HG03135 (cell line): ENCODE measurements around the gene GRID1.

Experiments used
- ATAC-seq: cut with Tn5 transposase; IDR thresholded peaks from one replicate; pipeline ENCODE4 v1.9.1; 2021; ENCODE audit warnings: mild to moderate bottlenecking, moderate library complexity; ENCODE audit not compliant: unreplicated experiment

GRID1 gene

DNA sequence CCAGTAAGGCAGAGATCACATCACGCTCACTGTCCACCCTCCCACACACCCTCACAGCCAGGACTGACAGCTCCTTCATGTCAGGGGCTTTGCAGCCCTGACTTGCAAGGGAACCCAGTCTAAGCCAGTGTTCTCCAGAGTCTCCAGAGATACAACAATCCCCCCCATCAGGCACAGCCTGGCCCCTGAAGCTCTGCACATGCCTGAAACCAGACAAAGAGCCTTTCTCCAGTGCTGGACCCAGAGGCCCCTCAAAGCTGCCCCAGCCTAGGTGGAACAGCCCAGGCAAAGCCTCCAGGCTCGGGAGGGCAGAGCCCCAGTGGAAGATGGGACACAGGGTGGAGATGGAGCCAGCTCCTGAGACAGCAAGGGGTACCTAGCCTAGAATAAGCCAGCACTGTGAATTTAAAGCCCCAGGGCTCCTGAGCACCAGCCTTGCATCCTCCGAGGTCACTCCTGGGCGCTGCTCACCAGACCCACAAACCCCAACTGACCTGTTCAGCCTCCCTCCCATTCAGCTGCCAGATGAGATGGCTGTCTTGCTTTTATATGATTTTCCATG lies 50.2 kb downstream of the GRID1 start:
- ATAC-seq, result no peak

DNA sequence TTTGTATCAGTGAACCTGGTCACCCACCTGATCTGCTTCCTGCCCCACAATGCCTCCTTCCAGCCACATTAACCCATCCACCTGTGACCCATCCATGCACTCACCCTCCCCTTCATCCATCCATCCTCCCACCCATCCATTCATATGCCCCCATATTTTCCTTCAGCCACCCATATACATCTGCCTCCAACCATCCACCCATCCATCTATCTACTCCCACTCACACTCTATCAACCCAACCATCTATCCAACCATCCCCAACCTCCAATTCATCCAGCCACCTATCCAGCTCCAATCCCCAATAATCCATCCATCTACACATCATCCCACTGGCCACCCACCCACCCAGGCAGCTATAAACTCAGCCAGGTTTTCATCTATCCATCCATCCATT lies 51.0 kb downstream of the GRID1 start:
- ATAC-seq, result no peak

DNA sequence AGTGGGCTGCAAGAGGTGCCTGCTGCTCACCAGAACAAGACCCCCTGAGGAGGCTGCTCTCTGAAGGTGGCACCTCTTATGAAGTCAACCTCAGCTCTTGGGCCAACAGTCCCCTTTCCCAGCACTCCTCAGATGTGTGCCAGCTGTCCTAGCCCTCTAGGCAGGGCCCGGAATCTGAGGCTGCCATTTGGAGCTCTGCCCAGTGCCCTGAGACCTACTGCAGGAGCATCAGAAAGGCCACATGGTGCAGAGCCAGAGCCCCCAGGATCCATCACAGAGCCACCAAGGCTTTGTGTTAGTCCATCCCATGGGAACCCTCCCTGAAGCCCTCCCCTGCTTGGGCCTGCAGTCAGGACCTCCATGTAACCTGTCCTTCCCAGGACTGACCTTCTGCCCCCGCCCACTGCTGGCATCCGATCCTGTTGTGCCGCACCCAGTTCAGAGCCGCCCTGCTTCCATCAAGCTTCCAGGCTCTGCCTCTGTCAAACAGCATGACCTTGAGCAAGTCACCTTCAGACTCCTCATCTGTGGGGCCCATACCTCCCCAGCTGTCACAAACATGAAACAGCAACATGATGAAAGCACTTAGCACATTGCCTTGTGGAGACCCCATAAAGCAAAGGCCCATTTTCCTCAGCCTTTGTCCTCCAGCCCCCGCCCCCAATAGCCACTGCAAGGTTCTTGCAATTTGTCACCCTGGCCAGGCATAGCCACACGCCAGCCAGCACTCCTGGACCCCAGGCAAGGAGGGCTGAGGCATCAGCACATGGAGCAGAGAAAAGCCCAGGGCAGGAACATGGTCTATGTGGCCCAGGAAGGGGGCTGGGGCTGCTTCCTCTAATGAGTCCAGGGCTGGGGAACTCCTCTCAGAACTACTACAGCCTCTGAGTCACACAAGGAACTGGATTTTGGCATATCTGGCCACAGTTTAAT lies 51.7 kb downstream of the GRID1 start:
- ATAC-seq, result no peak

- no peak for ATAC-seq
Measured at GRCh38 chr10:86313621-86314041, 53.0 kb downstream of the GRID1 start.

DNA sequence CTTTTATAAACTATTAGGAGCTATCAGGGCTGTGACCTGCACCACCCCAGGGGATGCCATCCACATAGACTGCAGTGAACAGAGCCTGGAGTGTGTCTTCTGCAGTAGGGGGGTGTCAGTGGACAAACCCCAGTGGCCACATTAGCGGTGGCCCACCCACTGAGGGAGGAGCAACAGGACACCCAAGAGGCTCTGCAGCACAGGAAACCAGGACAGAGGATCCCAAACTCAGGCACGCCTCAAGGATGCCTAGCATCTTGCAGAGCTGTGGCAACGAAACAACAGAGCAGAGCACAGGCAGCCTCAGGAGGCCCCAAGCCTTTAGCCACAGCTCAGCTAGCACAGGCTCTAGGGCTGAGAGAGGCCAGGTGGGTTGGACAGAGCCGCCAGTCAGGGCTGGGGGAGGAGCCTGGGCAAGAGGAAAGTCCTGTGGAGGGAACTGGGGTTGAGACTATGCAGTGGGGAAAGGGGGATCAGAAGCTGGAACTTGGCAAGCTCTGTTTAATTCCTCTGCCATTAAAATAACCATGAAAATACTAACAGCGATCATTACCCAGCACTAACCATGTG lies 53.8 kb downstream of the GRID1 start:
- ATAC-seq, result no peak

- ATAC-seq, result no peak
Measured at GRCh38 chr10:86311906-86312305, 54.7 kb downstream of the GRID1 start.

DNA sequence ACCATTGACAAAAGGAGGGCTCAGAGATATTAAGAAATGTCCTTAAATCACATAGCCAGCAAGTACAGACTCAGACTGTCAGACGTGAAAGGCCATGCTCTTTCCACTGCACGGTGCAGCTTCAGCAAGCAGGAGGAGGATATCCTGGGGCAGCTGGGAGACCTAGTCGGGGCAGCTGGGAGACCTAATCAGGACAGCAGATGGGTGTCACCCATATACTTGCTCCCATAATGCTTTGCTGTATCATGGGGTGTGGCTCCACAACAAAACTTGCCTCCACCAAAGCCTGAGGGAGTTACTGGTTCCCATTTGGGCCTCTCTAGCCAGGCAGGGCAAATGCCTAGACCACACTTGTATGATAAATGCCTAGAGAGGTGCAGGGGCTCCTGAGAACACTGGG lies 55.4 kb downstream of the GRID1 start:
- ATAC-seq, result no peak

GRCh38 chr10:86310702-86311101 lies 55.9 kb downstream of the GRID1 start:
- no peak for ATAC-seq

GRCh38 chr10:86310291-86310690 lies 56.3 kb downstream of the GRID1 start:
- ATAC-seq, result no peak

DNA sequence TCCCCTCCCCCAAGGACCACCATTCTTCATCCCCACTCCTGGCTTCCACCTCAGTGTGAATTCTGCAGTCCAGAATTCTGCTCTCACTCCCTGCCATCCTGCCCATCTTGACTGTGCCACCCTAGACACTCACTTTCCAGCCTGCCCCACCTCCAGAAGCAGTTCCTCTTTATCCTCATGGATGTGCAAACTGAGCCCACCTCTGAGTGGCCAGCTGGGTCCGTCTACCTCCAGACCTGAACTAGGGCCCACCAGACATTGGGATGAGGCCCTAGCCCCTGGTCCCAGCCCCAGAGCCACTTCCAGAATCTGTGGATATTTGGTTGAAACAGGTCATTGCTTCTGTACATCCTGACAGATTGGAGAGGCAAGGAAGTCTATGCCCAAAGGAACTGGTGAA lies 58.5 kb downstream of the GRID1 start:
- ATAC-seq, result no peak

- no peak for ATAC-seq
Measured at GRCh38 chr10:86306628-86307278, 59.8 kb downstream of the GRID1 start.

GRCh38 chr10:86305521-86305920 lies 61.1 kb downstream of the GRID1 start:
- ATAC-seq, result no peak

- no peak for ATAC-seq
Measured at GRCh38 chr10:86304436-86304835, 62.2 kb downstream of the GRID1 start.

- ATAC-seq, result no peak
Measured at GRCh38 chr10:86303626-86304025, 63.0 kb downstream of the GRID1 start.

DNA sequence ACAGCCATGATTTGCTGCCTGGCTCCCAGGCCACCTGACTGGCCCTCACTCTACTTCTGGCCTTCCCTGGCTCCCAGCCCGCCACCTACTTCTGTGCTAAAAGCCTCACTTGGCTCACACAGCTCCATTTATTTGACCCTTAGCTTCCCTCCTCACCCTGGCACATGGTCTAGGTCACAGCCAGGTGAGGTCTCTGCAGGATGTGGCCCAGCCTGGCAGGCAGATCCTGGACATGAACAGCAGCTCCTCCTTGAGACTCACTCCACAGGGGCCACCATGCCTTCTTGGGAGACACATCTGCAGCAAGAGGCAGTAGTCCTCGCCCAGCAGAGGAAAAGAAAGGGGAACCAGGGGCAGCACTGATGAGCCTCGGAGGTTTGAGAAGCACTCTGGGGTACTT lies 64.6 kb downstream of the GRID1 start:
- ATAC-seq, result no peak

DNA sequence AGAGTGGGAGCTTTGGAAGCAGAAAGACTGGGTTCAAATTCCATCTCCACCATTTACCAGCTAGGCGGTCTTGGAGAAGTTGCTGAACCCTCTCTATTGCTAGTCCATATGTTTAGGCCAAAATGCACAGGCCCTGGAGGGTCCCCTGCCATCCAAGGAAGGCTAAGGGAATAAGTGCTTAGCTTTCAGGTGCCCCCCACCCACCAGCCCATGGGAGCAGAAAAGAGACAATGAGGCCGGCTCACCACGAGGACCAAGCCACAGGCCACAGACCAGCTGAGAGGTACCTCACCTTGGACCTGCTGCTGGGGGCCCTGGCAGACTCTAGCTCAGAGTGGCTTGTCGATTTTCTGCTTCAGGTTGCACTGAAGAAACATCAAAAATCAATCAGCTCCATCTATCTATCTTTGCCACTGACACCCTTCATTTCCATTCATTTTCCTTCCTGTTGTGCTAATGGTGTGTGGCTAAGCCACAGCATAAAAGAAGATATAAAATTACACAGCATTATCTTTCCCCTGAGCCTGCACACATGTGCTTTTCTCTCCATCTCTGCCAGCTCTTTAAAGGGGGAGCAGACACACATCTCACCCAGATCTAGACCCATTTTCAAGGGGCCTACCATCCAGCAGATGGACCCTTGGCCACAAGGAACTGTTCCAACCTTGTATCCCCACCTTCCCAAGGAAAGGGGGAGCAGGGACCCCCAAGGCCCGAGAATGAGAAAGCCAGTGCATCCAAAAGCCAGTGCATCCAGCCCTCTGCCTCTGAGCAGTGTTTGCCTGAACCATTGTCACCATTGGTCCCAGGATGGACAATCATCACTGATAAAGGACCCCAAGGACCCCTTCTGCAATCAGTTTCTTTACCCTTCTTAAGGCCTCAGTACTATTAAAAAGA lies 65.4 kb downstream of the GRID1 start:
- no peak for ATAC-seq

- no peak for ATAC-seq
Measured at GRCh38 chr10:86300399-86300925, 66.1 kb downstream of the GRID1 start.

DNA sequence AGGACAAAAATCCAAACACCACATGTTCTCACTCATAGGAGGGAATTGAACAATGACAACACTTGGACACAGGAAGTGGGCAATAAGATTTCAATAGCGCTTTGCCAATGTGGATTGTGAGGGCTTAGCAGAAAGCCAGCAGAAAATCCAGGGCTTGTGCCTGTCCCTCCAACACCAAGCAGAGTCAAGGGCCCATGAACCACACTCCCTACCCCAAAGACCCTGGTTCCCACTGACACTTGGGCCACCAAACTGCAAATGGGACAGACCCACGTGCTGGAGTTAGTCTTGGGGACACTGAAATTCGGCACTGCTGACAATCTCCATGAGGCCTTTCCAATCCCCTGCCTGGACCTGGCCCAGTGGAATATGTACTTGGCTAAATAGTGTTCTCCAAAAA lies 67.0 kb downstream of the GRID1 start:
- no peak for ATAC-seq

DNA sequence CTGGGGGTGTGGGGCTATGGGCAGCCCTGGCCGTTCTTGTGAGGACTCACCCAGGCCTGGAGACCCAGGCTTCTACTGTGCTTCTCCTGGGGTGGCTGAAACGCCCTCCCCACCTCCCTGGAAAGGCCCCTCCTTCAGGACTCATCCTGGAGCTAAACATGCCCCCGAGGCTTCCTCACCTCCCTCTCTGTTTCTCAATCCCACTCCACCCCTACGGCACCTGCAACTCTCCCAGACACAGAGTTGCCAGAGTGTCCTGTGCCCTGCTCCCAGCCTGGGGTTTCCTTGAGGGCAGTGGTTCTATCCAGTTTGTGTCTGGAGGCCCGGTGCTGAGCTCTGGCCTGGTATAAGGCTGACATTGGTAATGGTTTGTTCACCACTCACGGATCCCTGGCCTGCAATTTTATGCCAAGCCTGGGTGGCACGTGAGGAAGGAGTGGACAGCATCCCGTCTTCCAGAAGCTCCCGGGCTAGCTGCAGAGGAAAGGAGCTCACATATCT lies 68.0 kb downstream of the GRID1 start:
- no peak for ATAC-seq

DNA sequence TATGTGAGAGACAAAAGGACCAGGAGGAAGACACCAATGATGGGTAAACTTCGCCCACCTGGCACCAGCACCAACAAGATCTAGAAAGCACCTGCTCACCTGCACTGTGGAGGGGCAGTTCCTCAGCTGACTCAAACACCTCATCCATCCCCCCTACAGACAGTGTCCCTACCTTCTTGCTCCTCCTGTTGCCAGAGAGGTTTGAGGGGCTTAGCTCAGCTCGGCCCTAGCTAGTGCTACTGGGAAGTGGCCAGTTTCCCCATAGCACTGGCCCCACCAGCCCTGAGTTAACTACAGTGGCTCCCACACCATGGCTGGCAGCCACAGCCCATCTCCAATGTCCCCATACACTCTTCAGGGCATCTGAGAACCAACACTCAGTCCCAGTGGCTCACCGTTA lies 70.8 kb downstream of the GRID1 start:
- no peak for ATAC-seq
